NCI-H1417 (cell line): Measurements from ENCODE around the gene NDST1.
"Not testable (repeated sequence)": the region's sequence is repeated elsewhere in the genome, so short reads cannot be mapped to it uniquely, and the experiment has no call there.

Experiments
- DNase-seq, 3 experiments: peaks; one replicate each; lab custom pipeline; 2025; lab: John Stamatoyannopoulos, UW

Gene NDST1

GRCh38 chr5:150507474-150508276 is at the start of gene NDST1:
Gene NDST1, plus strand, starts transcription at chr5:150508131. Its CDS starts 13,124 bp downstream, at chr5:150521255.
- no peak for DNase-seq

- DNase-seq = peak; percentile 59 to 72 (median 59)
These were observed 49.0 kb upstream of the NDST1 start for GRCh38 chr5:150458802-150459557.

GRCh38 chr5:150460781-150461180 is 47.1 kb upstream of the NDST1 start:
- no peak for DNase-seq

- DNase-seq = peak in 2 of 3 experiments; percentile 84 to 92
These were observed 46.7 kb upstream of the NDST1 start for GRCh38 chr5:150461231-150461630.

GRCh38 chr5:150464554-150465012 is 43.3 kb upstream of the NDST1 start:
- DNase-seq = no peak

- DNase-seq = no peak
These were observed 42.0 kb upstream of the NDST1 start for GRCh38 chr5:150465927-150466326.

- DNase-seq = no peak
These were observed 39.7 kb upstream of the NDST1 start for GRCh38 chr5:150468206-150468605.

- DNase-seq = no peak
These were observed 38.0 kb upstream of the NDST1 start for GRCh38 chr5:150469718-150470469.

GRCh38 chr5:150473673-150474358 is 34.1 kb upstream of the NDST1 start:
- DNase-seq = no peak

- not testable (repeated sequence) for DNase-seq
These were observed 31.4 kb upstream of the NDST1 start for GRCh38 chr5:150476568-150476967.

GRCh38 chr5:150479416-150479815 is 28.5 kb upstream of the NDST1 start:
- DNase-seq = no peak

GRCh38 chr5:150481708-150481965 is 26.3 kb upstream of the NDST1 start:
- DNase-seq = no peak

GRCh38 chr5:150481972-150482406 is 25.9 kb upstream of the NDST1 start:
- DNase-seq = no peak

GRCh38 chr5:150484964-150485692 is 22.8 kb upstream of the NDST1 start:
- DNase-seq = peak in 2 of 3 experiments; percentile 48 to 62

GRCh38 chr5:150485693-150486401 is 22.1 kb upstream of the NDST1 start:
- peak in 2 of 3 experiments; percentile 62 to 72 for DNase-seq

- peak; percentile 36 to 79 (median 62) for DNase-seq
These were observed 21.3 kb upstream of the NDST1 start for GRCh38 chr5:150486402-150487198.

GRCh38 chr5:150487199-150488061 is 20.5 kb upstream of the NDST1 start:
- peak in 2 of 3 experiments; percentile 8 to 31 for DNase-seq

GRCh38 chr5:150488519-150489359 is 19.2 kb upstream of the NDST1 start:
- no peak for DNase-seq
